ENCODE results near the gene POLR3B. TPM values are rescaled to one million over a fixed set of nuclear protein-coding genes. Genes with fewer than 3 reads are reported as not detected.
"Not testable (repeated sequence)": the region's sequence is repeated elsewhere in the genome, so short reads cannot be mapped to it uniquely, and the experiment has no call there.

The POLR3B gene
- total RNA-seq, 4 donors from 2014 or later = 5.7 to 7.9 (median 6.4) TPM

GRCh38 chr12:106459124-106459523 is 101.6 kb downstream of the POLR3B start:
- no peak for ATAC-seq
- peaks cover 0 to 80% of the 10 kb centered on the region in 2 donors for H3K36me3 ChIP-seq
- 90 to 94% methylated on average over 3 to 6 of the region's 6 CpGs for WGBS, 2 donors (ENCODE audit: low coverage in 1 of 2)

DNA sequence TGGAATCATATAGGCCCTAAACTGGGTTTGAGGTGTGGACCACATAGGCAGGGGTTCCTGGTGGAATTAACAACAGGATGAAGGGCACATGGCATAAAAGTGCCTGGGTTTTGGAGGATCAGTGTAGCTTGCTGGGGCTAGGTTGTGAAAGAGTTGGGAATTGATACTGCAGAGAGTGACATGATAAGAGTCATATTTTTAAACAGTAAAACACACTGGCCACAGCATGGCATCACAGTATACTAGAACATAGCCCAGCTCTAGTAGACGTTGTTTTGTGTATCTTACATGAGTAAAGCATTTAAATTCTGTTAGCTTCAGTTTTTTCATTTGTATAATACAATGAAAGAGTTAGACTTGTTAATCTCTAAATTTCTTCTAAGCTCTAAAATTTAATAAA is 102.0 kb downstream of the POLR3B start:
- 60 to 65% methylated on average over 1 of the region's 1 CpG for WGBS, 2 donors (ENCODE audit: low coverage in 1 of 2)

More at GRCh38 chr12:106459124-106459523, 101.6 kb downstream of the POLR3B start:
- Histone ChIP-seq H3K27me3 (no peaks in the 10 kb centered on the region), H3K4me1 (no peaks in the 10 kb centered on the region), H3K27ac (no peak overlapping the region), H3K9me3 (no peaks in the 10 kb centered on the region), H3K4me3 (no peak overlapping the region)
- TF ChIP-seq POLR2AphosphoS5 (IDR thresholded peaks at IDR 0.05) = no peak
- no peak for TF ChIP-seq POLR2A (IDR thresholded peaks at IDR 0.05)
- TF ChIP-seq, protein P1, sequence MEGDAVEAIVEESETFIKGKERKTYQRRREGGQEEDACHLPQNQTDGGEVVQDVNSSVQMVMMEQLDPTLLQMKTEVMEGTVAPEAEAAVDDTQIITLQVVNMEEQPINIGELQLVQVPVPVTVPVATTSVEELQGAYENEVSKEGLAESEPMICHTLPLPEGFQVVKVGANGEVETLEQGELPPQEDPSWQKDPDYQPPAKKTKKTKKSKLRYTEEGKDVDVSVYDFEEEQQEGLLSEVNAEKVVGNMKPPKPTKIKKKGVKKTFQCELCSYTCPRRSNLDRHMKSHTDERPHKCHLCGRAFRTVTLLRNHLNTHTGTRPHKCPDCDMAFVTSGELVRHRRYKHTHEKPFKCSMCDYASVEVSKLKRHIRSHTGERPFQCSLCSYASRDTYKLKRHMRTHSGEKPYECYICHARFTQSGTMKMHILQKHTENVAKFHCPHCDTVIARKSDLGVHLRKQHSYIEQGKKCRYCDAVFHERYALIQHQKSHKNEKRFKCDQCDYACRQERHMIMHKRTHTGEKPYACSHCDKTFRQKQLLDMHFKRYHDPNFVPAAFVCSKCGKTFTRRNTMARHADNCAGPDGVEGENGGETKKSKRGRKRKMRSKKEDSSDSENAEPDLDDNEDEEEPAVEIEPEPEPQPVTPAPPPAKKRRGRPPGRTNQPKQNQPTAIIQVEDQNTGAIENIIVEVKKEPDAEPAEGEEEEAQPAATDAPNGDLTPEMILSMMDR (IDR thresholded peaks at IDR 0.05) = no peak
- no peak for TF ChIP-seq EP300 (IDR thresholded peaks at IDR 0.05)

GRCh38 chr12:106461730-106462129 is 104.2 kb downstream of the POLR3B start:
- TF ChIP-seq EP300 (IDR thresholded peaks at IDR 0.05) = no peak
- no peak for TF ChIP-seq POLR2A (IDR thresholded peaks at IDR 0.05)
- TF ChIP-seq, protein P1 (IDR thresholded peaks at IDR 0.05) = no peak
- TF ChIP-seq POLR2AphosphoS5 (IDR thresholded peaks at IDR 0.05) = no peak
- peaks cover 0 to 76% of the 10 kb centered on the region in 2 donors for H3K36me3 ChIP-seq
- H3K4me3 ChIP-seq = no peak overlapping the region
- no peak for ATAC-seq
- H3K27me3 ChIP-seq = no peaks in the 10 kb centered on the region
- no peak overlapping the region for H3K27ac ChIP-seq
- 80 to 95% methylated on average over 1 to 2 of the region's 2 CpGs for WGBS, 2 donors (ENCODE audit: low coverage in 1 of 2)
- H3K4me1 ChIP-seq = no peaks in the 10 kb centered on the region
- H3K9me3 ChIP-seq = no peaks in the 10 kb centered on the region

More for the DNA sequence above, 102.0 kb downstream of the POLR3B start:
- Histone ChIP-seq H3K4me1 (no peaks in the 10 kb centered on the region), H3K27me3 (no peaks in the 10 kb centered on the region), H3K4me3 (no peak overlapping the region), H3K36me3 (peaks cover 0 to 82% of the 10 kb centered on the region in 2 donors), H3K9me3 (no peaks in the 10 kb centered on the region), H3K27ac (no peak overlapping the region)
- TF ChIP-seq, protein P1 (IDR thresholded peaks at IDR 0.05) = no peak
- TF ChIP-seq EP300 (IDR thresholded peaks at IDR 0.05) (no peak), POLR2A (IDR thresholded peaks at IDR 0.05) (no peak), POLR2AphosphoS5 (IDR thresholded peaks at IDR 0.05) (no peak)
- no peak for ATAC-seq

GRCh38 chr12:106465605-106466004 is 108.1 kb downstream of the POLR3B start:
- ATAC-seq, H3K4me3 ChIP-seq, H3K9me3 ChIP-seq, H3K4me1 ChIP-seq, H3K27ac ChIP-seq, H3K27me3 ChIP-seq: not testable (repeated sequence)
- peaks cover 0 to 49% of the 10 kb centered on the region in 2 donors for H3K36me3 ChIP-seq
- 70 to 83% methylated on average over 3 to 4 of the region's 4 CpGs for WGBS, 2 donors (ENCODE audit: low coverage in 1 of 2)

- no CpG with 5 or more reads among the region's 3 CpGs for WGBS, 2 donors (ENCODE audit: low coverage in 1 of 2)
- not testable (repeated sequence) for H3K9me3 ChIP-seq, H3K4me3 ChIP-seq, H3K27me3 ChIP-seq, H3K27ac ChIP-seq, H3K36me3 ChIP-seq, ATAC-seq, H3K4me1 ChIP-seq
Measured at GRCh38 chr12:106475662-106476061, 118.1 kb downstream of the POLR3B start.

- ATAC-seq, H3K4me3 ChIP-seq, H3K27me3 ChIP-seq, H3K4me1 ChIP-seq, H3K36me3 ChIP-seq, H3K27ac ChIP-seq, H3K9me3 ChIP-seq: not testable (repeated sequence)
- 92% methylated on average over 13 of the region's 18 CpGs; no CpG with 5 or more reads in 1 of the 2 donors for WGBS, 2 donors (ENCODE audit: low coverage in 1 of 2)
Measured at GRCh38 chr12:106477627-106478026, 120.1 kb downstream of the POLR3B start.
